GM23338 (cell line): ENCODE measurements around the gene DENND1B. TPM values are rescaled to one million over a fixed set of nuclear protein-coding genes. Genes with fewer than 3 reads are reported as not detected.

Experiments used
- ATAC-seq: fragments of 200-7000 bp; cut with Tn5 transposase; 3 replicates; pipeline ENCODE4 v1.9.1; 2020
- DNase-seq: peaks from one replicate; pipeline ENCODE4 v3.0.0-alpha.2; 2015; ENCODE audit warnings: low spot score
- H2AFZ ChIP-seq: fragments of 200-600 bp; sonication (generic); 2 replicates; pipeline ENCODE4 v1.8.0; 2016; ENCODE audit warnings: antibody characterized with exemption, mild to moderate bottlenecking, moderate library complexity
- H3F3A ChIP-seq: fragments of 200-600 bp; sonication (generic); replicated peaks from 2 replicates; pipeline ENCODE4 v1.8.0; 2017; ENCODE audit warnings: antibody characterized with exemption, mixed run types, low read depth
- H3K27ac ChIP-seq: fragments of 200-600 bp; sonication (generic); 2 replicates; pipeline ENCODE4 v1.6.1; 2016; ENCODE audit warnings: low read depth
- H3K27me3 ChIP-seq: fragments of 200-600 bp; sonication (generic); 2 replicates; pipeline ENCODE4 v1.8.0; 2016; ENCODE audit warnings: mild to moderate bottlenecking, mixed run types, moderate library complexity; ENCODE audit not compliant: insufficient read depth
- H3K36me3 ChIP-seq: fragments of 200-600 bp; sonication (generic); 2 replicates; pipeline ENCODE4 v1.8.0; 2016; ENCODE audit warnings: mild to moderate bottlenecking; ENCODE audit not compliant: insufficient read depth
- H3K4me1 ChIP-seq: fragments of 200-600 bp; sonication (generic); 2 replicates; pipeline ENCODE4 v1.8.0; 2016; ENCODE audit warnings: mild to moderate bottlenecking, moderate library complexity; ENCODE audit not compliant: insufficient read depth
- H3K4me2 ChIP-seq: fragments of 200-600 bp; sonication (generic); 2 replicates; pipeline ENCODE4 v1.7.1; 2017; ENCODE audit warnings: mixed run types
- H3K4me3 ChIP-seq: fragments of 200-600 bp; sonication (generic); 2 replicates; pipeline ENCODE4 v1.6.1; 2016; ENCODE audit warnings: mixed run types
- H3K79me2 ChIP-seq: fragments of 200-600 bp; sonication (generic); replicated peaks from 2 replicates; pipeline ENCODE4 v1.8.0; 2017; ENCODE audit warnings: mild to moderate bottlenecking; ENCODE audit not compliant: insufficient read depth
- H3K9me2 ChIP-seq: fragments of 200-600 bp; sonication (generic); 2 replicates; pipeline ENCODE4 v1.8.0; 2017; ENCODE audit not compliant: insufficient read depth
- H4K20me1 ChIP-seq: fragments of 200-600 bp; sonication (generic); replicated peaks from 2 replicates; pipeline ENCODE4 v1.8.0; 2017; ENCODE audit warnings: mild to moderate bottlenecking; ENCODE audit not compliant: insufficient read depth
- H3K27ac Mint-ChIP-seq: 2 replicates; pipeline ENCODE4 v1.8.0; 2020; ENCODE audit warnings: inconsistent platforms, mild to moderate bottlenecking, moderate library complexity, mixed read lengths
- H3K27me3 Mint-ChIP-seq: 3 replicates; pipeline ENCODE4 v1.8.0; 2022; ENCODE audit warnings: low read depth, mild to moderate bottlenecking, moderate library complexity, mixed read lengths, inconsistent platforms; ENCODE audit not compliant: insufficient read depth, poor library complexity
- H3K36me3 Mint-ChIP-seq: 3 replicates; pipeline ENCODE4 v1.8.0; 2021; ENCODE audit warnings: low read depth, mild to moderate bottlenecking, inconsistent platforms, moderate library complexity, mixed read lengths
- H3K4me1 Mint-ChIP-seq: 3 replicates; pipeline ENCODE4 v1.8.0; 2020; ENCODE audit warnings: mild to moderate bottlenecking, inconsistent platforms, mixed read lengths
- H3K4me3 Mint-ChIP-seq: 3 replicates; pipeline ENCODE4 v1.8.0; 2021; ENCODE audit warnings: moderate library complexity, mild to moderate bottlenecking, inconsistent platforms, mixed read lengths
- H3K9me3 Mint-ChIP-seq: 3 replicates; pipeline ENCODE4 v1.8.0; 2020; ENCODE audit warnings: moderate library complexity, mild to moderate bottlenecking, inconsistent platforms, mixed read lengths
- CREB1 ChIP-seq: fragments of 250-450 bp; sonication (Bioruptor Pico); IDR thresholded peaks from 2 replicates; pipeline ENCODE4 v1.5.0; 2020; ENCODE audit warnings: low read depth, mild to moderate bottlenecking, moderate library complexity
- CTCF ChIP-seq, 2 experiments: fragments of 200-600 bp in 1 of 2; sonication (generic) in 1 of 2; conservative IDR thresholded peaks; 2 replicates each; pipeline versions ENCODE4 v1.5.1 to v1.6.1; 2016 to 2017; ENCODE audit warnings: antibody characterized with exemption in 2 of 2, low read depth in 2 of 2, mild to moderate bottlenecking in 2 of 2, moderate library complexity in 1 of 2
- ETS1 ChIP-seq: IDR thresholded peaks from 2 replicates; pipeline ENCODE4 v1.6.1; 2016; ENCODE audit warnings: antibody characterized with exemption
- EZH2 ChIP-seq: fragments of 200-600 bp; sonication (generic); IDR thresholded peaks from one replicate; pipeline ENCODE4 v1.8.0; 2017; ENCODE audit warnings: antibody characterized with exemption, mild to moderate bottlenecking, low read depth; ENCODE audit not compliant: unreplicated experiment
- EZH2phosphoT487 ChIP-seq: fragments of 200-600 bp; sonication (generic); IDR thresholded peaks from one replicate; pipeline ENCODE4 v1.8.1; 2018; ENCODE audit warnings: antibody characterized with exemption; ENCODE audit not compliant: unreplicated experiment
- JUNB ChIP-seq: IDR thresholded peaks from one replicate; pipeline ENCODE4 v1.6.1; 2016; ENCODE audit warnings: antibody characterized with exemption; ENCODE audit not compliant: unreplicated experiment
- NANOG ChIP-seq: IDR thresholded peaks from 2 replicates; pipeline ENCODE4 v1.6.1; 2016; ENCODE audit warnings: antibody characterized with exemption, borderline replicate concordance
- POLR2AphosphoS5 ChIP-seq: IDR thresholded peaks from 2 replicates; pipeline ENCODE4 v1.6.1; 2016; ENCODE audit warnings: antibody characterized with exemption, low read depth
- REST ChIP-seq: IDR thresholded peaks from one replicate; pipeline ENCODE4 v1.6.1; 2018; ENCODE audit warnings: antibody characterized with exemption; ENCODE audit not compliant: unreplicated experiment
- STAT1 ChIP-seq: IDR thresholded peaks from one replicate; pipeline ENCODE4 v1.6.1; 2016; ENCODE audit warnings: antibody characterized with exemption; ENCODE audit not compliant: unreplicated experiment
- ZNF114 ChIP-seq: fragments of 250-450 bp; sonication (Bioruptor Pico); IDR thresholded peaks from 2 replicates; pipeline ENCODE4 v1.5.0; 2020; ENCODE audit warnings: mild to moderate bottlenecking, moderate library complexity
- ZNF331 ChIP-seq: fragments of 250-450 bp; sonication (Bioruptor Pico); IDR thresholded peaks from 2 replicates; pipeline ENCODE4 v1.5.0; 2020; ENCODE audit warnings: low read depth, mild to moderate bottlenecking, moderate library complexity
- ZNF462 ChIP-seq: fragments of 250-450 bp; sonication (Bioruptor Pico); IDR thresholded peaks from 2 replicates; pipeline ENCODE4 v1.5.0; 2020; ENCODE audit warnings: mild to moderate bottlenecking, moderate library complexity
- polyA plus RNA-seq: library from polyadenylated mRNA; unstranded; fragments of >200 nt; fragmentation: Nextera tagmentation; extraction: Ambion mirVana; gene quantifications from 2 replicates; pipeline ENCODE4 v1.2.1, GENCODE V29; 2016
- total RNA-seq: library from RNA; depleted of rRNA; stranded (reverse); fragments of >200 nt; shearing (Covaris generic); gene quantifications from 2 replicates; pipeline ENCODE4 v1.2.3, GENCODE V29; 2014

The DENND1B gene
- total and polyA plus RNA-seq, 2 experiments from 2014 or later: 4.3 to 5.2 TPM

- Histone ChIP-seq H3F3A (no peaks in the 10 kb centered on the region), H3K4me2 (no peak overlapping the region), H3K4me1 (peaks cover 8% of the 10 kb centered on the region), H3K27ac (no peak overlapping the region), H3K9me2 (no peaks in the 10 kb centered on the region), H3K79me2 (no peaks in the 10 kb centered on the region), H4K20me1 (no peaks in the 10 kb centered on the region), H3K36me3 (no peaks in the 10 kb centered on the region), H3K4me3 (no peak overlapping the region), H2AFZ (no peak overlapping the region), H3K27me3 (no peaks in the 10 kb centered on the region)
- no peak for DNase-seq
- H3K36me3 Mint-ChIP-seq: no peaks in the 10 kb centered on the region
- no peak overlapping the region for H3K27ac Mint-ChIP-seq
- H3K9me3 Mint-ChIP-seq: no peaks in the 10 kb centered on the region
- no peak for TF ChIP-seq CREB1
- no peak for TF ChIP-seq CTCF (conservative IDR thresholded peaks at IDR 0.05; ENCODE audit: low read depth in 2 of 2)
- no peak for TF ChIP-seq JUNB
- no peak for TF ChIP-seq NANOG
- TF ChIP-seq EZH2: no peak
- no peak for TF ChIP-seq ZNF331 (CRISPR knock-in tag)
- TF ChIP-seq EZH2phosphoT487: no peak
- no peak for TF ChIP-seq ZNF114 (CRISPR knock-in tag)
- no peak for TF ChIP-seq STAT1
- TF ChIP-seq POLR2AphosphoS5: no peak
- TF ChIP-seq ZNF462 (CRISPR knock-in tag): no peak
- no peak for TF ChIP-seq ETS1
- no peak for TF ChIP-seq REST
- no peak overlapping the region for H3K4me3 Mint-ChIP-seq
- no peak for ATAC-seq
- no peaks in the 10 kb centered on the region for H3K27me3 Mint-ChIP-seq
- H3K4me1 Mint-ChIP-seq: peaks cover 7% of the 10 kb centered on the region
Measured at GRCh38 chr1:197671920-197672319, 103.4 kb downstream of the DENND1B start.
